ENCODE results near the gene TCERG1L. TPM values are rescaled to one million over a fixed set of nuclear protein-coding genes. Genes with fewer than 3 reads are reported as not detected.

TCERG1L gene
- total RNA-seq, 1 donor from 2014 or later, result 0.46 TPM

DNA sequence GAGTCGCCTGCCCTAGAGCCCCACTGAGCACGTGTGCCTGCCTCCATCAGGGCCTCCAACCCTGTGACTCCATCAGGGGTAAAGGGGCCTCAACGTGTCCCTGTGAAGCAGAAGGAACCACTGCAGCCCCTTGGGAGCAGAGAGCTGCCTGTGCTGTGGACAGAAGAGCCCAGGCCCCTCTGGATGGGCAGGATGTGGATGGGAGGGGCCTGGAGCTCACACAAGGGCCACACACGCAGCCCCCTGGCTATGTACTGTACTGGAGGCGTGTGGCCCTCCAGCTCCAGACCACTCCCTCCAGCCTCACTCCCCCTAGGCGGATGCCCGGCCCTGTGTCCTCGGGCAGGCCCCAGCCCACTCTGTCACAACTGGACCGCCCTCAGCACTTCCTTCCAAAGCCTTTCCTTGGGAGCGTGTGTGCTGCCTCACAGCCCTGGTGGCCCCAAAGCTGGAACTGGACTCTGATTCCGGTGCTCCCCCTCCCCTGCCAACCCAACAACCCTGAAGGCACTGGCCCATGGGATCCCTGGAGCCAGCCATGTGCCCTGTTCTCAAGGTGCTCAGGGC, 238.0 kb downstream of the TCERG1L start:
- Histone ChIP-seq H3K27me3 (ENCODE audit: control insufficient read depth, insufficient read depth, low read length) (no peaks in the 10 kb centered on the region), H3K36me3 (ENCODE audit: control insufficient read depth, insufficient read depth, low read length) (no peaks in the 10 kb centered on the region), H3K4me3 (ENCODE audit: low read depth, low read length) (no peak overlapping the region)
- DNase-seq (ENCODE audit: low read depth), result no peak
- TF ChIP-seq, protein P1, sequence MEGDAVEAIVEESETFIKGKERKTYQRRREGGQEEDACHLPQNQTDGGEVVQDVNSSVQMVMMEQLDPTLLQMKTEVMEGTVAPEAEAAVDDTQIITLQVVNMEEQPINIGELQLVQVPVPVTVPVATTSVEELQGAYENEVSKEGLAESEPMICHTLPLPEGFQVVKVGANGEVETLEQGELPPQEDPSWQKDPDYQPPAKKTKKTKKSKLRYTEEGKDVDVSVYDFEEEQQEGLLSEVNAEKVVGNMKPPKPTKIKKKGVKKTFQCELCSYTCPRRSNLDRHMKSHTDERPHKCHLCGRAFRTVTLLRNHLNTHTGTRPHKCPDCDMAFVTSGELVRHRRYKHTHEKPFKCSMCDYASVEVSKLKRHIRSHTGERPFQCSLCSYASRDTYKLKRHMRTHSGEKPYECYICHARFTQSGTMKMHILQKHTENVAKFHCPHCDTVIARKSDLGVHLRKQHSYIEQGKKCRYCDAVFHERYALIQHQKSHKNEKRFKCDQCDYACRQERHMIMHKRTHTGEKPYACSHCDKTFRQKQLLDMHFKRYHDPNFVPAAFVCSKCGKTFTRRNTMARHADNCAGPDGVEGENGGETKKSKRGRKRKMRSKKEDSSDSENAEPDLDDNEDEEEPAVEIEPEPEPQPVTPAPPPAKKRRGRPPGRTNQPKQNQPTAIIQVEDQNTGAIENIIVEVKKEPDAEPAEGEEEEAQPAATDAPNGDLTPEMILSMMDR (IDR thresholded peaks at IDR 0.05; ENCODE audit: insufficient read depth, low read length, poor library complexity, severe bottlenecking), result no peak

DNA sequence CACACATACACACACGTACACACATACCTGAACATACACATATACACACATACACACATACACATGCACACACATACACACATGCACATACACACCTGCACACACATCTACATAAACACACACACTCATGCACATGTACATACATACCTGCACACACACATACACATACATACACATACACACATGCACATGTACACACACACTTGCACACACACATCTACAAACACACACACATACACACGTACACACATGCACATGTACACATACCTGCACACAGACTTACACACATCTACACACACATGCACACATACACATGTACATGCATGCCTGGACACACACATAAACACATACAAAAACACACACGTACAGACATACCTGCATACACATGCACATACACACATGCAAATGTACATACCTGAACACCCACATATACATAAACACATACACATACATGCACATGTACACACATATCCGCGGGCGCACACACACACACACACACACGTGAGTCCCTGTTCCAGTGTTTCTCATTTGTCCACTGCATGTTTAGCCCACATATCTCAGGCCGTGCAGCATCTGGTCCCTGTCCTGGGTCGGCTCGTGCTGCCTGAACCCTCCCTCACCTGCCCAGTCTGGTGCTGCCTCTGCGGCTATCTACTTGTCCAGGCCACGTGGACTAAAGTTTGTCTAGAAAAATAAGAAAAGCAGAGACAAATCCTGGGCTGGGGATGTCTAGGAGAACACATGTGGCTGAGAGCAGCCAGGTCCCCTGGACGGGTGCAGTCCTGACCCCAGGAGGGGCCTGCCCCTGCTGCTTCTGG, 238.7 kb downstream of the TCERG1L start:
- no peaks in the 10 kb centered on the region for H3K36me3 ChIP-seq (ENCODE audit: control insufficient read depth, insufficient read depth, low read length)
- TF ChIP-seq, protein P1 (IDR thresholded peaks at IDR 0.05; ENCODE audit: insufficient read depth, low read length, poor library complexity, severe bottlenecking), result no peak
- no peaks in the 10 kb centered on the region for H3K27me3 ChIP-seq (ENCODE audit: control insufficient read depth, insufficient read depth, low read length)
- no peak overlapping the region for H3K4me3 ChIP-seq (ENCODE audit: low read depth, low read length)
- no peak for DNase-seq (ENCODE audit: low read depth)

DNA sequence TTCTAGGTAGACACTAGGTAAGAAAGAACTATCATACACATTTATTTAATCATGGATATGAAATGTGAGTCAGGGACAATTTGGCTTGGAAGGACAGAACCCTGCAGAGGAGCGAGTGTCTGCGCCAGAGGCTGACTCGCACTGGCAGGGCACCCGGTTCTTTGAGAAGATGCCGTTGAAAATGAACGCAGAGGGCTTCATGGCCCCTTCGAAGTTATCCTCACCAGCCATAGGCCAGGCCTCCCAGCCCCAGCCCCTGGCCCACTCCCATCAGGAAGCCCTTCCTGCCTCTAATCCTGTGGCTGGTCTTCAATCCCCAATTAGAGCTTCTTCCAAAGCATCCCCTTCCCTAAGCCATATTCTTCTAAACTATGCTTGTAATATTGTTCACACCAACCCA, 239.8 kb downstream of the TCERG1L start:
- no peak overlapping the region for H3K4me3 ChIP-seq (ENCODE audit: low read depth, low read length)
- H3K36me3 ChIP-seq (ENCODE audit: control insufficient read depth, insufficient read depth, low read length), result no peaks in the 10 kb centered on the region
- no peaks in the 10 kb centered on the region for H3K27me3 ChIP-seq (ENCODE audit: control insufficient read depth, insufficient read depth, low read length)
- TF ChIP-seq, protein P1 (IDR thresholded peaks at IDR 0.05; ENCODE audit: insufficient read depth, low read length, poor library complexity, severe bottlenecking), result no peak
- DNase-seq (ENCODE audit: low read depth), result no peak

DNA sequence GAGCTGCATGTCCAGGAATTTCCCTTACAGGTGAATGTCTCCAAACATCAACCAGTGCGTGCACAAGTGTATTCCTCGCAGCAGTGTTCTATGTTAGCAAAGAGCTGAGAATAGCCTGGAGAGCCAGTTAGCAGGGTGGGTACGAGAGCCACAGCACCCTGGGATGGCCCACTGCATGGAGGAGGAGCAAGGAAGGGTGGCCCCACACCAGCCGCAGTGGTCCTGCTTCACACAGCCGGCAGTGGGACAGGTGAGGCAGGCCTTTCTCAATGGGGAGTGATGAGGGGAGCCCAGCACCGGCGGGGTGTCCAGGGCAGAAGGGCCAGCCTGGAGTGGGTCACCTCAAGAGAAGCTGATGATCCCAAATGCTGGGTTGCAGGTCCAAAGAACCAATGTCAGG, 240.7 kb downstream of the TCERG1L start:
- Histone ChIP-seq H3K36me3 (ENCODE audit: control insufficient read depth, insufficient read depth, low read length) (no peaks in the 10 kb centered on the region), H3K4me3 (ENCODE audit: low read depth, low read length) (no peak overlapping the region), H3K27me3 (ENCODE audit: control insufficient read depth, insufficient read depth, low read length) (no peaks in the 10 kb centered on the region)
- no peak for DNase-seq (ENCODE audit: low read depth)
- TF ChIP-seq, protein P1 (IDR thresholded peaks at IDR 0.05; ENCODE audit: insufficient read depth, low read length, poor library complexity, severe bottlenecking), result no peak

DNA sequence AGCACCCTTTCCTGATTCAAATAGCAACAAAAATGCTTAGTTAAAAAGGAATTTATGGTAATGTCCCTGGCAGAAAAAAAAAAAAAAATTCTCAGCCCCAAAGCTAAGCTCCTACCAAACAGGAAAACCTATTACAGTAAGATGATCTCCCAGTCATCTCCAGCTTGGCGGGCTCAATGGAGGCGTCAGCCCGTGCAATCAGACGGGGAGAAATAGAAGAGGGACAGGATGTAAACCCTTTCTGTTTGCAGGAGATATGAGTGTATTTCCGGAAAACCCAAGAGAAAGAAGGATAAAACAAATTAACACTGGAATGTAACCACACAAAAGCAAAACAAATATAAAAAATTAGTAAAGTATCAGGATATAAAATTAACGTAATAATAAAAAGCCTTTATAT, 242.8 kb downstream of the TCERG1L start:
- no peak for DNase-seq (ENCODE audit: low read depth)
- H3K36me3 ChIP-seq (ENCODE audit: control insufficient read depth, insufficient read depth, low read length), result no peaks in the 10 kb centered on the region
- no peak overlapping the region for H3K4me3 ChIP-seq (ENCODE audit: low read depth, low read length)
- H3K27me3 ChIP-seq (ENCODE audit: control insufficient read depth, insufficient read depth, low read length), result no peaks in the 10 kb centered on the region
- TF ChIP-seq, protein P1 (IDR thresholded peaks at IDR 0.05; ENCODE audit: insufficient read depth, low read length, poor library complexity, severe bottlenecking), result no peak

Data from kidney epithelial cell (primary cell).